Measurements from ENCODE around the gene DNMT1.

Gene DNMT1

GRCh38 chr19:10113592-10113963, 81.2 kb downstream of the DNMT1 start:
- H3K4me3 ChIP-seq (ENCODE audit: low read length), result no peak overlapping the region
- TF ChIP-seq ZNF274 (IDR thresholded peaks at IDR 0.05; ENCODE audit: low read depth, low read length), result no peak

GRCh38 chr19:10112895-10113591, 81.7 kb downstream of the DNMT1 start:
- TF ChIP-seq ZNF274 (IDR thresholded peaks at IDR 0.05; ENCODE audit: low read depth, low read length), result no peak
- H3K4me3 ChIP-seq (ENCODE audit: low read length), result no peak overlapping the region

- no peak for TF ChIP-seq ZNF274 (IDR thresholded peaks at IDR 0.05; ENCODE audit: low read depth, low read length)
- no peak overlapping the region for H3K4me3 ChIP-seq (ENCODE audit: low read length)
Measured at GRCh38 chr19:10112037-10112761, 82.6 kb downstream of the DNMT1 start.

GRCh38 chr19:10111405-10111811, 83.3 kb downstream of the DNMT1 start, which contains the start of gene P2RY11:
Gene P2RY11 (plus strand): TSS chr19:10111693. CDS start chr19:10111722, 29 bp downstream.
- H3K4me3 ChIP-seq (ENCODE audit: low read length), result no peak within 1 kb of the TSS; the same call in 1 of the 2 replicates
- no peak for TF ChIP-seq ZNF274 (IDR thresholded peaks at IDR 0.05; ENCODE audit: low read depth, low read length)

- no peak for TF ChIP-seq ZNF274 (IDR thresholded peaks at IDR 0.05; ENCODE audit: low read depth, low read length)
- no peak overlapping the region for H3K4me3 ChIP-seq (ENCODE audit: low read length)
Measured at GRCh38 chr19:10110972-10111317, 83.8 kb downstream of the DNMT1 start.

- H3K4me3 ChIP-seq (ENCODE audit: low read length), result no peak overlapping the region
- no peak for TF ChIP-seq ZNF274 (IDR thresholded peaks at IDR 0.05; ENCODE audit: low read depth, low read length)
Measured at GRCh38 chr19:10110076-10110971, 84.4 kb downstream of the DNMT1 start.

- no peak for TF ChIP-seq ZNF274 (IDR thresholded peaks at IDR 0.05; ENCODE audit: low read depth, low read length)
- no peak overlapping the region for H3K4me3 ChIP-seq (ENCODE audit: low read length)
Measured at GRCh38 chr19:10109528-10109927, 85.2 kb downstream of the DNMT1 start.

- TF ChIP-seq ZNF274 (IDR thresholded peaks at IDR 0.05; ENCODE audit: low read depth, low read length), result no peak
- H3K4me3 ChIP-seq (ENCODE audit: low read length), result peak overlapping the region; percentile 75; the same call in 1 of the 2 replicates
Measured at GRCh38 chr19:10107817-10108367, 86.9 kb downstream of the DNMT1 start.

GRCh38 chr19:10107254-10107653, 87.5 kb downstream of the DNMT1 start:
- TF ChIP-seq ZNF274 (IDR thresholded peaks at IDR 0.05; ENCODE audit: low read depth, low read length), result no peak
- peak overlapping the region; percentile 75 for H3K4me3 ChIP-seq (ENCODE audit: low read length)

GRCh38 chr19:10106100-10106936, 88.4 kb downstream of the DNMT1 start, which contains the start of gene PPAN:
Gene PPAN (plus strand): TSS chr19:10106362. CDS start chr19:10106395, 33 bp downstream.
- H3K4me3 ChIP-seq (ENCODE audit: low read length), result peak within 1 kb of the TSS; percentile 75
- no peak for TF ChIP-seq ZNF274 (IDR thresholded peaks at IDR 0.05; ENCODE audit: low read depth, low read length)

GRCh38 chr19:10105509-10106099, 89.1 kb downstream of the DNMT1 start:
- peak overlapping the region; percentile 39; the same call in 1 of the 2 replicates for H3K4me3 ChIP-seq (ENCODE audit: low read length)

GRCh38 chr19:10104665-10105508, 89.9 kb downstream of the DNMT1 start:
- TF ChIP-seq ZNF274 (IDR thresholded peaks at IDR 0.05; ENCODE audit: low read depth, low read length), result no peak
- H3K4me3 ChIP-seq (ENCODE audit: low read length), result peak overlapping the region; percentile 9; the same call in 1 of the 2 replicates

More at GRCh38 chr19:10105509-10106099, 89.1 kb downstream of the DNMT1 start:
- no peak for TF ChIP-seq ZNF274 (IDR thresholded peaks at IDR 0.05; ENCODE audit: low read depth, low read length)
